A673 (cell line): ENCODE data around the gene TFG. TPM values are rescaled to one million over a fixed set of nuclear protein-coding genes. Genes with fewer than 3 reads are reported as not detected.
"Not testable (repeated sequence)": the region's sequence is repeated elsewhere in the genome, so short reads cannot be mapped to it uniquely, and the experiment has no call there.

Source experiments
- BruUV-seq: library from RNA; stranded (reverse); fragments of 400-500 nt; replicated peaks from 2 replicates; lab custom pipeline; 2021; lab: Mats Ljungman, UMichigan
- CTCF ChIA-PET: fragments of 300-600 bp; sonication (Branson Sonifier 250); formaldehyde crosslinking; loops from one replicate; lab custom pipeline; 2022; ENCODE audit warnings: antibody characterized with exemption; lab: Charles Lee
- POLR2A ChIA-PET: fragments of 300-600 bp; sonication (Branson Sonifier 250); formaldehyde crosslinking; loops from one replicate; lab custom pipeline; 2022; ENCODE audit warnings: antibody characterized with exemption; ENCODE audit not compliant: low non-redundant PET; lab: Charles Lee
- DNase-seq: peaks from one replicate; pipeline ENCODE4 v3.0.0-alpha.2; 2015; ENCODE audit warnings: low spot score
- H3K27ac ChIP-seq: fragments of 200-600 bp; sonication (generic); 2 replicates; pipeline ENCODE4 v1.5.1; 2016; ENCODE audit warnings: mixed run types, low read depth, mild to moderate bottlenecking, mixed read lengths, antibody characterized with exemption, low read length; ENCODE audit not compliant: poor library complexity, severe bottlenecking
- H3K27me3 ChIP-seq: fragments of 200-600 bp; sonication (generic); replicated peaks from 2 replicates; pipeline ENCODE4 v1.6.1; 2017; ENCODE audit warnings: mixed run types, low read depth, mild to moderate bottlenecking, mixed read lengths, antibody characterized with exemption, low read length; ENCODE audit not compliant: insufficient read depth, poor library complexity
- H3K36me3 ChIP-seq: fragments of 200-600 bp; sonication (generic); 2 replicates; pipeline ENCODE4 v1.6.1; 2016; ENCODE audit warnings: mixed run types, mild to moderate bottlenecking, mixed read lengths, antibody characterized with exemption, low read length; ENCODE audit not compliant: insufficient read depth, poor library complexity, severe bottlenecking
- H3K4me1 ChIP-seq: fragments of 200-600 bp; sonication (generic); 2 replicates; pipeline ENCODE4 v1.6.1; 2017; ENCODE audit warnings: mixed run types, mild to moderate bottlenecking, mixed read lengths, antibody characterized with exemption, low read length; ENCODE audit not compliant: insufficient read depth, poor library complexity, severe bottlenecking
- H3K4me3 ChIP-seq: fragments of 200-600 bp; sonication (generic); 2 replicates; pipeline ENCODE4 v1.5.1; 2016; ENCODE audit warnings: low read depth, mixed run types, mild to moderate bottlenecking, mixed read lengths, low read length; ENCODE audit not compliant: poor library complexity, severe bottlenecking
- H3K9me3 ChIP-seq: fragments of 200-600 bp; sonication (generic); 2 replicates; pipeline ENCODE4 v1.6.1; 2016; ENCODE audit warnings: mixed run types, low read depth, mild to moderate bottlenecking, mixed read lengths, antibody characterized with exemption, low read length; ENCODE audit not compliant: poor library complexity, severe bottlenecking
- EZH2 ChIP-seq: fragments of 200-600 bp; sonication (generic); IDR thresholded peaks from 2 replicates; pipeline ENCODE4 v1.6.1; 2017; ENCODE audit warnings: borderline replicate concordance, low read depth, mild to moderate bottlenecking, mixed read lengths, antibody characterized with exemption, low read length; ENCODE audit not compliant: poor library complexity, severe bottlenecking
- intact Hi-C: fragments of 100-400 bp; cut with micrococcal nuclease; formaldehyde crosslinking; loops from one replicate; pipeline ENCODE4 v1.10.0; 2022; ENCODE audit not compliant: unreplicated experiment
- total RNA-seq: library from RNA; stranded (reverse); gene quantifications from 2 replicates; pipeline ENCODE4 v1.2.3, GENCODE V29; 2021
- TF ChIP-seq, protein P1 (sequence below): fragments of 300-800, 200-600 bp; sonication (generic); conservative IDR thresholded peaks from 2 replicates; pipeline ENCODE4 v1.5.1; 2017; ENCODE audit warnings: low read depth, mild to moderate bottlenecking, antibody characterized with exemption, low read length, moderate library complexity, mixed read lengths

Gene TFG
- total RNA-seq, 1 experiment from 2014 or later, result 157 TPM

DNA sequence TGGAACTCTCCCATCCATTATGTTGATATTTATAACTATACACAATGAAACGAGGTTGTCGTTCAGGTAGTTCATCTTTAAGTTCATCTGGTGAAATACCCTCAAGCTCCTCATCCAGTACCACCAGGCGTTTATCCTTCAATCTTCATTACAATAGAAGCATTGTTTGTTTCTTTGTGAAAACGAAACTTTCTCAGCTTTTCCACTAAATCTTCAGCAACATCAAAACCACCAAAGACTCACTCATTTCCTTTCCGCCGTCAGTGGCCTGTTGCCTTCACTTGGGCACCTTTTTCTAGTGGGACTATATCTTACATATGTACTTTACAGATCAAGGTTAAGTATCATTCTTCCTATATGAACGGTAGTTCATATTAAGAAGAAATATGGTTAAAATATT lies 44.1 kb upstream of the TFG start:
- no peak for DNase-seq
- no peak for TF ChIP-seq EZH2
- TF ChIP-seq, protein P1, sequence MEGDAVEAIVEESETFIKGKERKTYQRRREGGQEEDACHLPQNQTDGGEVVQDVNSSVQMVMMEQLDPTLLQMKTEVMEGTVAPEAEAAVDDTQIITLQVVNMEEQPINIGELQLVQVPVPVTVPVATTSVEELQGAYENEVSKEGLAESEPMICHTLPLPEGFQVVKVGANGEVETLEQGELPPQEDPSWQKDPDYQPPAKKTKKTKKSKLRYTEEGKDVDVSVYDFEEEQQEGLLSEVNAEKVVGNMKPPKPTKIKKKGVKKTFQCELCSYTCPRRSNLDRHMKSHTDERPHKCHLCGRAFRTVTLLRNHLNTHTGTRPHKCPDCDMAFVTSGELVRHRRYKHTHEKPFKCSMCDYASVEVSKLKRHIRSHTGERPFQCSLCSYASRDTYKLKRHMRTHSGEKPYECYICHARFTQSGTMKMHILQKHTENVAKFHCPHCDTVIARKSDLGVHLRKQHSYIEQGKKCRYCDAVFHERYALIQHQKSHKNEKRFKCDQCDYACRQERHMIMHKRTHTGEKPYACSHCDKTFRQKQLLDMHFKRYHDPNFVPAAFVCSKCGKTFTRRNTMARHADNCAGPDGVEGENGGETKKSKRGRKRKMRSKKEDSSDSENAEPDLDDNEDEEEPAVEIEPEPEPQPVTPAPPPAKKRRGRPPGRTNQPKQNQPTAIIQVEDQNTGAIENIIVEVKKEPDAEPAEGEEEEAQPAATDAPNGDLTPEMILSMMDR, result no peak
- Histone ChIP-seq H3K4me1 (no peaks in the 10 kb centered on the region), H3K27ac (no peak overlapping the region), H3K27me3 (no peaks in the 10 kb centered on the region), H3K4me3 (no peak overlapping the region), H3K36me3 (no peaks in the 10 kb centered on the region), H3K9me3 (no peaks in the 10 kb centered on the region)
- POLR2A ChIA-PET, result no interaction called here
- no TSS peak for BruUV-seq
- CTCF ChIA-PET, result no interaction called here
- intact Hi-C loops, result no loop called here

DNA sequence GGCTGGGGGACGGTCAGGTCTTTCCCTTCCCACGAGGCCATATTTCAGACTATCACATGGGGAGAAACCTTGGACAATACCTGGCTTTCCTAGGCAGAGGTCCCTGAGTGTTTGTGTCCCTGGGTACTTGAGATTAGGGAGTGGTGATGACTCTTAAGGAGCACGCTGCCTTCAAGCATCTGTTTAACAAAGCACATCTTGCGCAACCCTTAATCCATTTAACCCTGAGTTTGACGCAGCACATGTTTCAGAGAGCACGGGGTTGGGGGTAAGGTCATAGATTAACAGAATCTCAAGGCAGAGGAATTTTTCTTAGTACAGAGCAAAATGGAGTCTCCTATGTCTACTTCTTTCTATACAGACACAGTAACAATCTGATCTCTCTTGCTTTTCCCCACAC lies 42.6 kb upstream of the TFG start:
- H3K36me3 ChIP-seq, H3K4me1 ChIP-seq, H3K27ac ChIP-seq, H3K4me3 ChIP-seq, POLR2A ChIA-PET, H3K9me3 ChIP-seq, CTCF ChIA-PET, intact Hi-C loops, BruUV-seq, H3K27me3 ChIP-seq: not testable (repeated sequence)
- peak; percentile 45 for DNase-seq

DNA sequence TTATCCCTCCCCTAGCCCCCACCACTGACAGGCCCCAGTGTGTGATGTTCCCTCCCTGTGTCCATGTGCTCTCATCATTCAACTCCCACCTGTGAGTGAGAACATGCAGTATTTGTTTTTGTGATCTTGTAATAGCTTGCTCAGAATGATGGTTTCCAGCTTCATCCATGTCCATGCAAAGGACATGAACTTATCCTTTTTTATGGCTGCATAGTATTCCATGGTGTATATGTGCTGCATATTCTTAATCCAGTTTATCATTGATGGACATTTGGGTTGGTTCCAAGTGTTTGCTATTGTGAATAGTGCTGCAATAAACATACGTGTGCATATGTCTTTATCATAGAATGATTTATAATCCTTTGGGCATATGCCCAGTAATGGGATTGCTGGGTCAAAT lies 42.0 kb upstream of the TFG start:
- DNase-seq, H3K36me3 ChIP-seq, BruUV-seq, H3K4me1 ChIP-seq, CTCF ChIA-PET, intact Hi-C loops, POLR2A ChIA-PET, H3K27ac ChIP-seq, H3K27me3 ChIP-seq, H3K4me3 ChIP-seq, H3K9me3 ChIP-seq: not testable (repeated sequence)

DNA sequence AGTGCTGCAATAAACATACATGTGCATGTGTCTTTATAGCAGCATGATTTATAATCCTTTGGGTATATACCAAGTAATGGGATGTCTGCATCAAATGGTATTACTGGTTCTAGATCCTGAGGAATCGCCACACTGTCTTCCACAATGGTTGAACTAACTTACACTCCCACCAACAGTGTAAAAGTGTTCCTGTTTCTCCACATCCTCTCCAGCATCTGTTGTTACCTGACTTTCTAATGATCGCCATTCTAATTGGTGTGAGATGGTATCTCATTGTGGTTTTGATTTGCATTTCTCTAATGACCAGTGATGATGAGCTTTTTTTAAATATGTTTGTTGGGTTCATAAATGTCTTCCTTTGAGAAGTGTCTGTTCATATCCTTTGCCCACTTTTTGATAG lies 38.3 kb upstream of the TFG start:
- DNase-seq, H3K9me3 ChIP-seq, POLR2A ChIA-PET, H3K4me1 ChIP-seq, BruUV-seq, H3K27ac ChIP-seq, H3K4me3 ChIP-seq, CTCF ChIA-PET, intact Hi-C loops, H3K36me3 ChIP-seq, H3K27me3 ChIP-seq: not testable (repeated sequence)

DNA sequence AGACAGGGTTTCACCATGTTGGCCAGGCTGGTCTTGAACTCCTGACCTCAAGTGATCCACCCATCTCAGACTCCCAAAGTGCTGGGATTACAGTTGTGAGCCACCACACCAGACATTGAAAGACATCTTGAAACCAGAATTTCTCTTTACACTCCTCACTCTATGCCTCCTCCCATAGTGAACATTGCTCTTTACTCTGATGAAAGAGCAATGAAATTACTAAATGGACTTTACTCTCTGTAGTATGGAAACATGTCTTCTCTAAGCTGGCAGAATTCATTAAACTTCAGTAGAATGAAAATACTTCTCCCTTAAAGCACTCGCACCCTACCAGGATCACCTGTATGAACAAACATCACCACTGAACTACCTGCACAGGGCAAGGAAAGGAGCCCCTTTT lies 27.8 kb upstream of the TFG start:
- no TSS peak for BruUV-seq
- Histone ChIP-seq H3K36me3 (no peaks in the 10 kb centered on the region), H3K27ac (no peak overlapping the region), H3K4me3 (no peak overlapping the region), H3K4me1 (no peaks in the 10 kb centered on the region), H3K27me3 (no peaks in the 10 kb centered on the region), H3K9me3 (no peaks in the 10 kb centered on the region)
- ChIA-PET POLR2A (no interaction called here), CTCF (no interaction called here)
- no peak for DNase-seq
- intact Hi-C loops, result no loop called here
- no peak for TF ChIP-seq EZH2
- TF ChIP-seq, protein P1, result no peak
